GM06990 (cell line): ENCODE results near the gene ZDHHC20.

ENCODE experiments used
- DNase-seq: peaks from one replicate; pipeline ENCODE4 v3.0.0-alpha.2; 2011; ENCODE audit not compliant: insufficient read length; ENCODE audit errors: extremely low read depth
- H3K27me3 ChIP-seq: replicated peaks from 2 replicates; pipeline ENCODE4 v1.6.0; 2011; ENCODE audit warnings: low read length; ENCODE audit not compliant: control insufficient read depth, insufficient read depth
- H3K36me3 ChIP-seq: 2 replicates; pipeline ENCODE4 v1.5.1; 2011; ENCODE audit warnings: low read length; ENCODE audit not compliant: control insufficient read depth, insufficient read depth
- H3K4me3 ChIP-seq: replicated peaks from 2 replicates; pipeline ENCODE4 v1.5.1; 2011; ENCODE audit warnings: low read depth, mild to moderate bottlenecking, control low read depth, low read length
- CTCF ChIP-seq: IDR thresholded peaks from 2 replicates; pipeline ENCODE4 v1.5.1; 2011; ENCODE audit warnings: low read length, control low read depth, mild to moderate bottlenecking, inconsistent platforms; ENCODE audit not compliant: insufficient read depth, poor library complexity, severe bottlenecking

Gene ZDHHC20

DNA sequence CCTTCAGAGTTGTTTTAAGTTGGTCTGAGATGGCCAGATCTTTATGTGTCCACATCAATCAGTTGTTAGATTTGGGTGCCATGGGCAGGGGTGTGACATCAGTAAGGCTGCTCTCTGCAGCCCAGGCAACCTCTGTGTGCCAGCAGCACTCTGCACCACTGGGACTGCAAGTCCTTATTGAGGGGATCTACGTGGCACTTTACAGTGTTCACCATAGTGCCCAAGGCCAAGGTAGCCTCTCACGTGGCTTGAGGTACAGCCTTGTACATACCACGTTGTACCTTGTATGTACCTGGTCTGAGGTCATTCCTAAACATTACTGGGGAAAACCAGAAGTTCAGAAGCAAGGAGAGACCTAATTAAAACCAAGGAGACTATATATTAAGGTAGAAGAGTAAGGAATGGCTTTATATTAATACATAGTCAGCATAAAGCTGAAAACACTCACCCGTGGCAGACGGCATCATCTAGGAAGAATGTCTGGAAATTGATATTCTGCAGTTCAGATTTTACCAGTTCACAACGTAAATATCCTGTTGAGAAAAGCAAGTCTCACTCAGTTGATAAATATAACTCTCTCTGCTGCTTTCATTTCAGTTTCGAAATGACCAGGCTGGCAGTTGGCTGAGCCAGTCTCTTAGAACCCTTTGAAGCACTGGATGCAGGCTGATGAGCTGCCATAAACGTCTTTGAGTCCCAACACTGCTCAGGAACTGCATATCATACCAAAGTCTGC is 128.8 kb downstream of the ZDHHC20 start:
- peak overlapping the region; percentile 50 for H3K4me3 ChIP-seq
- TF ChIP-seq CTCF: no peak
- H3K27me3 ChIP-seq: no peaks in the 10 kb centered on the region
- no peak for DNase-seq
- H3K36me3 ChIP-seq: no peaks in the 10 kb centered on the region

DNA sequence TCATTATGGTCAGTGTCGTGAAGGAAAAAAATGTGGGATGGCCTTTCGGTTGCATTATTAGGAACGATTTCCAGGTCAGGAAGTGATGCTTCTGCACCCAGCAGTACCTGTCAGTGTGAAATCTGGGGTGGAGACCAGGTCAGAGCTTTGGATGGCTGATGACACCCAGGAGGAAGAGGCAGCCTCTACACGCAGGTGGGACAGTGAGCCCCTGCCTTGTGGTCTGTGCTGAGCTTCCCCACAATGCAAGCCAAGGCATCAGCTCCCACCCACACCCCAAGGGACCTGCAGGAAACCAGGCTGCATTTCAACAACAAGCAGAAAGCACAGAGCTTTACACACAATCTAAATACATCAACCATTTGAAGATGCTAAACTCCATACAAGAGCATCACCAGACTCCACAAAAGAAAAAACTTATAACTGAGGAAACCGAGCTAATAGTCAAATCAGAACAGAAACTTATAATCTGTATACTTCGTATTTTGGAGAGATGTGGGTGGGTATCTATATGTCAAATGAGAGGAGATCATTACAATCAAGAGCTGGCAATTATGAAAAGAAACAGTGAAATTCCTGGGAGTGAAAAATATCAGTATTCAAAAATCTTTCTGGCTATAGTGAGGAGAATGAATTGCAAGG is 130.1 kb downstream of the ZDHHC20 start:
- DNase-seq: no peak
- Histone ChIP-seq H3K36me3 (no peaks in the 10 kb centered on the region), H3K4me3 (no peak overlapping the region), H3K27me3 (no peaks in the 10 kb centered on the region)
- TF ChIP-seq CTCF: no peak

- DNase-seq: no peak
- no peak overlapping the region for H3K4me3 ChIP-seq
- TF ChIP-seq CTCF: no peak
These were observed 130.9 kb downstream of the ZDHHC20 start for GRCh38 chr13:21328201-21328600.

DNA sequence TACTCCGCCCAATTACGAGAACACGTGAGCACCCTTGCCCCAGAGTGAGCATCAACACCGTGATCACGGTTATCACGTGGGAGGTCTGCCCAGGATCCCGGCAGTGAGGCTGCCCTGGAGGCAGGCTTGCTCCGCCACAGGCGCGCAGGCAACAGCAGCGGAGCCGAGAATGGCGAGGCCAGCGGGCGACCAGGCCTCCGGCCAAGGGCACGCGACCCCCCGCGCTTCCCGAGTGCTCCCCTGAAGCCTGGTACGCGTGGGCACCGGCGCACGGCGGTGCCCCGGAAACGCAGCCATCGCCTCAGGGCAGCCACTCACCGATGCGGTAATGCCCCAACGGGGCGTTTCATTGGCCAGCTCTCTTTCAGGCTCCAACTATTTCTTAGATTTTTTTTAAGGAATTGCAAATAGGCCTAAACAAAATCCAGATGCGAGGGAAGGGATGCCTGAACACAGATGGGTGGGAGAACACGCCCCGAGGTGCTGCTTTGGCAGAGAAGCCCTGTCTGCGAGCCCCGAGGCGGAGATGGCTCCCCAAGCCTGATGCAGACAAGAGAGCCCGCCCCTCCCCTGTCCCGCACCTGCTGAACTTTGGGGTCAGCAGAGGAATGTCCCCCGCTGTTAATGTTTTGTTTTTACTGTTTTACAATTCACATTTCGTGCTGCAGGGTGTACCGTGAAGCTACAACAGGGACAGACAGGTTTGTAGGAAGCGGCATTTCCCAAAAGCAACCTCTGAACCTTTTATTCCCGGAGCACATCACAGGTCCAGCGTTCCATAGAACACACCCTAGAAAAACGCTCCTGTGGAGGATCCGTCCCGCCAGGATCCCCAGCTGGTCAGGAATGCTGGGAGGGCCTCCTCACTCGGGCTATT is 132.7 kb downstream of the ZDHHC20 start:
- Histone ChIP-seq H3K4me3 (no peak overlapping the region), H3K27me3 (no peaks in the 10 kb centered on the region), H3K36me3 (no peaks in the 10 kb centered on the region)
- DNase-seq: no peak
- TF ChIP-seq CTCF: no peak

More at GRCh38 chr13:21328201-21328600, 130.9 kb downstream of the ZDHHC20 start:
- no peaks in the 10 kb centered on the region for H3K36me3 ChIP-seq
- no peaks in the 10 kb centered on the region for H3K27me3 ChIP-seq

DNA sequence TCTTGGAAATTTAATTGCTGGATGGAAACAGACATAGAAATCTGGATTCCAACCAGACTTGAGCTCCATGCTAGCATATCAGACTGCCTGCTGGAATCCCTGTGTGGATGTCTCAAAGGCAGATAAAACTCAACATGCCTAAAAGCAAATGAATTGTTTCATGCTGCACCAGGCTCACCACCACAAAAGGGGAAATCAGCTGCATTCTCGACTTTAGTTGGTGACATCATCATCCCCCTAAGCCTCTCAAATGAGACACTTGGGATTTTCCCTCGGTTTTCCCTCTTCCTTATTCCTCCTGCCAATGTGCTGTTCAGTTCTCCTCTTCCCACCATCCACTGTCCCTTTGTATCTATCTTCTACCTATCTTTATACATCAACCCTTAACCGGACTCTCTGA is 134.3 kb downstream of the ZDHHC20 start:
- no peaks in the 10 kb centered on the region for H3K27me3 ChIP-seq
- no peak for TF ChIP-seq CTCF
- H3K36me3 ChIP-seq: no peaks in the 10 kb centered on the region
- DNase-seq: no peak
- H3K4me3 ChIP-seq: no peak overlapping the region
